ENCODE data around the gene OR4D2. TPM values are rescaled to one million over a fixed set of nuclear protein-coding genes. Genes with fewer than 3 reads are reported as not detected.

Gene OR4D2
- total RNA-seq, 1 donor from 2014 or later, result not detected

- ATAC-seq, result no peak
- intact Hi-C loops (cut with micrococcal nuclease), result no loop called here
- no peak for DNase-seq
These were observed 3.8 kb downstream of the OR4D2 start for GRCh38 chr17:58170622-58171021.

GRCh38 chr17:58172369-58173071 is 5.7 kb downstream of the OR4D2 start:
- ATAC-seq, result no peak
- intact Hi-C loops (cut with micrococcal nuclease), result no loop called here

GRCh38 chr17:58174871-58175270 is 8.1 kb downstream of the OR4D2 start:
- intact Hi-C loops (cut with micrococcal nuclease), result no loop called here
- ATAC-seq, result no peak
- no peak for DNase-seq

More at GRCh38 chr17:58172369-58173071, 5.7 kb downstream of the OR4D2 start:
- DNase-seq, result no peak

GRCh38 chr17:58176200-58176599 is 9.4 kb downstream of the OR4D2 start:
- intact Hi-C loops (cut with micrococcal nuclease), result no loop called here
- DNase-seq, result no peak
- no peak for ATAC-seq

- ATAC-seq (no peak), DNase-seq (no peak)
- intact Hi-C loops (cut with micrococcal nuclease), result no loop called here
These were observed 15.0 kb downstream of the OR4D2 start for GRCh38 chr17:58181796-58182195.

GRCh38 chr17:58183514-58183913 is 16.7 kb downstream of the OR4D2 start:
- no peak for ATAC-seq
- intact Hi-C loops (cut with micrococcal nuclease), result no loop called here

GRCh38 chr17:58184308-58184985 is 17.7 kb downstream of the OR4D2 start:
- no peak for DNase-seq

More at GRCh38 chr17:58183514-58183913, 16.7 kb downstream of the OR4D2 start:
- DNase-seq, result no peak

GRCh38 chr17:58184986-58185761 is 18.4 kb downstream of the OR4D2 start:
- ATAC-seq, result no peak
- intact Hi-C loops (cut with micrococcal nuclease), result no loop called here
- DNase-seq, result no peak

More at GRCh38 chr17:58184308-58184985, 17.7 kb downstream of the OR4D2 start:
- no peak for ATAC-seq
- intact Hi-C loops (cut with micrococcal nuclease), result no loop called here

GRCh38 chr17:58186591-58186990 is 19.8 kb downstream of the OR4D2 start:
- intact Hi-C loops (cut with micrococcal nuclease), result no loop called here
- DNase-seq (no peak), ATAC-seq (no peak)

GRCh38 chr17:58187063-58187462 is 20.3 kb downstream of the OR4D2 start:
- intact Hi-C loops (cut with micrococcal nuclease), result no loop called here
- no peak for DNase-seq
- no peak for ATAC-seq

GRCh38 chr17:58187675-58188074 is 20.9 kb downstream of the OR4D2 start:
- intact Hi-C loops (cut with micrococcal nuclease), result no loop called here
- ATAC-seq (no peak), DNase-seq (no peak)

- intact Hi-C loops (cut with micrococcal nuclease), result no loop called here
- DNase-seq, result peak; percentile 52
- peak; percentile 59 for ATAC-seq
These were observed 22.8 kb downstream of the OR4D2 start for GRCh38 chr17:58189436-58190146.

- no peak for ATAC-seq
- intact Hi-C loops (cut with micrococcal nuclease), result no loop called here
These were observed 24.6 kb downstream of the OR4D2 start for GRCh38 chr17:58191241-58191896.

GRCh38 chr17:58192612-58193011 is 25.8 kb downstream of the OR4D2 start, which contains the start of gene EPX:
Gene EPX, plus strand, starts transcription at chr17:58192726. Its CDS starts 121 bp downstream, at chr17:58192847.
- intact Hi-C loops (cut with micrococcal nuclease), result no loop called here
- ATAC-seq (no peak), DNase-seq (no peak)

More at GRCh38 chr17:58191241-58191896, 24.6 kb downstream of the OR4D2 start:
- DNase-seq, result no peak

- no peak for DNase-seq
- intact Hi-C loops (cut with micrococcal nuclease), result no loop called here
These were observed 27.0 kb downstream of the OR4D2 start for GRCh38 chr17:58193641-58194255.

GRCh38 chr17:58195518-58196123 is 28.8 kb downstream of the OR4D2 start:
- no peak for ATAC-seq
- intact Hi-C loops (cut with micrococcal nuclease), result no loop called here
- no peak for DNase-seq

More at GRCh38 chr17:58193641-58194255, 27.0 kb downstream of the OR4D2 start:
- ATAC-seq, result no peak

GRCh38 chr17:58196610-58197009 is 29.8 kb downstream of the OR4D2 start:
- intact Hi-C loops (cut with micrococcal nuclease), result no loop called here
- no peak for ATAC-seq
- no peak for DNase-seq
